ENCODE data around the gene NUBP1. TPM values are rescaled to one million over a fixed set of nuclear protein-coding genes. Genes with fewer than 3 reads are reported as not detected.
A peak's percentile ranks its signal among the peaks of the same experiment; 100 is the strongest.
"Not testable (repeated sequence)": the region's sequence is repeated elsewhere in the genome, so short reads cannot be mapped to it uniquely, and the experiment has no call there.

NUBP1 gene
- total RNA-seq, result 14.3 TPM

GRCh38 chr16:10743610-10744369, at the start of gene NUBP1:
Gene NUBP1 (plus strand): TSS chr16:10743842. CDS start chr16:10743864, 22 bp downstream.
- peak; percentile 88 to 98 for DNase-seq (ENCODE audit: low spot score in 2 of 2)
- no peak for FAIRE-seq

- DNase-seq (ENCODE audit: low spot score in 2 of 2), result no peak
- FAIRE-seq, result no peak
Measured at GRCh38 chr16:10693889-10694288, 49.8 kb upstream of the NUBP1 start.

- DNase-seq (ENCODE audit: low spot score in 2 of 2) (no peak), FAIRE-seq (no peak)
Measured at GRCh38 chr16:10694306-10694705, 49.3 kb upstream of the NUBP1 start.

GRCh38 chr16:10694830-10695229, 48.8 kb upstream of the NUBP1 start, which contains the start of gene TEKT5:
Gene TEKT5 (minus strand): TSS chr16:10694930. CDS start chr16:10694873, 57 bp downstream.
- DNase-seq (ENCODE audit: low spot score in 2 of 2), result no peak
- no peak for FAIRE-seq

GRCh38 chr16:10699756-10700155, 43.9 kb upstream of the NUBP1 start:
- no peak for FAIRE-seq
- no peak for DNase-seq (ENCODE audit: low spot score in 2 of 2)

- no peak for DNase-seq (ENCODE audit: low spot score in 2 of 2)
- no peak for FAIRE-seq
Measured at GRCh38 chr16:10708969-10709368, 34.7 kb upstream of the NUBP1 start.

GRCh38 chr16:10728003-10728887, 15.4 kb upstream of the NUBP1 start:
- DNase-seq (ENCODE audit: low spot score in 2 of 2) (no peak), FAIRE-seq (no peak)

- FAIRE-seq, result no peak
- no peak for DNase-seq (ENCODE audit: low spot score in 2 of 2)
Measured at GRCh38 chr16:10729104-10730048, 14.3 kb upstream of the NUBP1 start.

- no peak for DNase-seq (ENCODE audit: low spot score in 2 of 2)
- no peak for FAIRE-seq
Measured at GRCh38 chr16:10731790-10732189, 11.9 kb upstream of the NUBP1 start.

GRCh38 chr16:10737068-10737625, 6.5 kb upstream of the NUBP1 start:
- FAIRE-seq (no peak), DNase-seq (ENCODE audit: low spot score in 2 of 2) (peak; percentile 52 to 72)

GRCh38 chr16:10738231-10739077, 5.2 kb upstream of the NUBP1 start:
- FAIRE-seq (no peak), DNase-seq (ENCODE audit: low spot score in 2 of 2) (peak; percentile 32 to 36)

GRCh38 chr16:10740000-10740844, 3.4 kb upstream of the NUBP1 start:
- no peak for DNase-seq (ENCODE audit: low spot score in 2 of 2)
- no peak for FAIRE-seq

GRCh38 chr16:10740845-10741208, 2.8 kb upstream of the NUBP1 start:
- DNase-seq (ENCODE audit: low spot score in 2 of 2) (no peak), FAIRE-seq (no peak)

GRCh38 chr16:10741249-10741648, 2.4 kb upstream of the NUBP1 start:
- DNase-seq (ENCODE audit: low spot score in 2 of 2); FAIRE-seq: not testable (repeated sequence)

GRCh38 chr16:10741844-10742243, 1.8 kb upstream of the NUBP1 start:
- no peak for DNase-seq (ENCODE audit: low spot score in 2 of 2)
- FAIRE-seq, result no peak

- no peak for FAIRE-seq
Measured at GRCh38 chr16:10743227-10743609, 424 bp upstream of the NUBP1 start.

GRCh38 chr16:10744370-10745030, 858 bp downstream of the NUBP1 start:
- no peak for FAIRE-seq
- DNase-seq (ENCODE audit: low spot score in 2 of 2), result no peak

More at GRCh38 chr16:10743227-10743609, 424 bp upstream of the NUBP1 start:
- no peak for DNase-seq (ENCODE audit: low spot score in 2 of 2)

- FAIRE-seq (no peak), DNase-seq (ENCODE audit: low spot score in 2 of 2) (no peak)
Measured at GRCh38 chr16:10745841-10746240, 2.2 kb downstream of the NUBP1 start.
